HS-27A (cell line): ENCODE measurements around the gene AGXT2.

ENCODE experiments used
- DNase-seq: peaks from one replicate; pipeline ENCODE4 v3.0.0-alpha.2; 2012; ENCODE audit warnings: low read depth, missing footprints

AGXT2 gene

DNA sequence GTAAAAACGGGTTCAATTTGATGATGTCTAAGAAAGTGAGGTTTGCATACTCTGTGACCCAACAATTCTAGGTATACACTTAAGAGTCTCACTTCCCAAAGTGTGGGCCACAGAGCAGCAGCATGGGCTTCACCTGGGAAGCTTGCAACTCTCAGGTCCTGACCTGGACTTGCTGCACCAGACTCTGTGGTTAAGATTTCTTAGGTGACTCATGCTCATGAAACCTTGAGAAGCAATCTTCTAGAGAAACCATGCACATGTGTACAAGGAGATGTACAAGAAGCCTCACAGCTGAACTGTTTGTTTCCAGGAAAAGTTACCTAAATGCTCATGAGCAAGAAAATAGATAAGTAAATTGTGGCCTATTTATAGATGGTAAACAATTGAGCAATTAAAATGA is 88.4 kb downstream of the AGXT2 start:
- no peak for DNase-seq

DNA sequence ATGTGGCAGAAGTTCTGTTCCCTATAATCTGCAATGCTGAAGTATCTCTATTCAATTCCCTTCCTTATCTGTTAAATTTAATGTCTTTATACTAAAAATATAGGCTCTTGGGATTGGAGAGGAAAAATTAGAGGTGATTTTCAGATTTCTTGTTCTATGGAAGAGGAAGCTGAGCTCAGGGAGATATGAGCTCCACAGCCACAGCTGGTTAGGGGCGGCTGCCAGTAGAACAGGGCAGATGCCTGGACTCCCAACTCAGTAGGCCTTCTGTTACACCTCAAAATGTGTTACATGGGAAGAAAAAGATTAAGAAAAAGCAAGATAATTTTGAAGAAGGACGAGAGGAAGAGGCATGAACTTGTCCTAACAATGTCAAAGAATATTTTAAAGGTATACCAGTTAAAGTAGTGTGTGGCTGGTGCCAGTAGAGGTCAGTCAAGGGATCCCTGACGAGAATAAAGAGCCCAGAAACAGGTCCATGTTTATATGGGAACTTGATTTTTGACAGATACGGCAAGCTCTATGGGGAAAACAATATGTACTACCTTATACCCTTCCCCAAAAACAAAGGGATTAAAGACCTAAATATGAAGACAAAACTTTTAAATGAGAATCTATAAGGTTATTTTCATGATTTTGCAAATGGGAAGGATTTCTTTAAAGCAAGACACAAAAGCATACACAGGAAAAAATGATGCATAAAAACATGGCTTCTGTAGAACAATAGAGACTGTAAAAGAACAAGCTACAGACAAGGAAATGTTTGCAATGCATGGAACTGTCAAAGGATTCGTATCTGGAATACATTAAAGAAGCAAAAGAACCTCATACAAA is 89.7 kb downstream of the AGXT2 start:
- DNase-seq = no peak

DNA sequence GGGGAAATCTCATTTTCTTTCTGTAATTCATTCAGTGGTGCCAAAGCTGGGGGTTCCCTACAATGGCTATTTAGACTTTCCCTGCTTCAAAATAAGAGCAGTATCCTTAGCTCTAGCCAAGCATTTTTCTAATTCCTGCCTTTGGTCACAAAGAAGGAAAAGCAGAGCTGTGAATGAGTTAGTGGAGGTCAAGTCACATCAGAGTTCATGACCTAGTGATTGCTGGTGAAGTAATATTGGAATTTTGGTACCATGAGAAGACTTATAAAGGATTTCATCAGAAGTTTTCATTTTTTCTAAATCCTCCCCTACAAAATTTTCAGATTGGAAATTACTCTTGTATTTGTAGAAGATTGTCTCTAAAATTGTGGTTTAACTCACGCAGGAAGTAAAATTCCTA is 90.4 kb downstream of the AGXT2 start:
- no peak for DNase-seq
